Measurements from ENCODE around the gene BCLAF1. TPM values are rescaled to one million over a fixed set of nuclear protein-coding genes. Genes with fewer than 3 reads are reported as not detected.
A peak's percentile ranks its signal among the peaks of the same experiment; 100 is the strongest.

Gene BCLAF1, protein sequence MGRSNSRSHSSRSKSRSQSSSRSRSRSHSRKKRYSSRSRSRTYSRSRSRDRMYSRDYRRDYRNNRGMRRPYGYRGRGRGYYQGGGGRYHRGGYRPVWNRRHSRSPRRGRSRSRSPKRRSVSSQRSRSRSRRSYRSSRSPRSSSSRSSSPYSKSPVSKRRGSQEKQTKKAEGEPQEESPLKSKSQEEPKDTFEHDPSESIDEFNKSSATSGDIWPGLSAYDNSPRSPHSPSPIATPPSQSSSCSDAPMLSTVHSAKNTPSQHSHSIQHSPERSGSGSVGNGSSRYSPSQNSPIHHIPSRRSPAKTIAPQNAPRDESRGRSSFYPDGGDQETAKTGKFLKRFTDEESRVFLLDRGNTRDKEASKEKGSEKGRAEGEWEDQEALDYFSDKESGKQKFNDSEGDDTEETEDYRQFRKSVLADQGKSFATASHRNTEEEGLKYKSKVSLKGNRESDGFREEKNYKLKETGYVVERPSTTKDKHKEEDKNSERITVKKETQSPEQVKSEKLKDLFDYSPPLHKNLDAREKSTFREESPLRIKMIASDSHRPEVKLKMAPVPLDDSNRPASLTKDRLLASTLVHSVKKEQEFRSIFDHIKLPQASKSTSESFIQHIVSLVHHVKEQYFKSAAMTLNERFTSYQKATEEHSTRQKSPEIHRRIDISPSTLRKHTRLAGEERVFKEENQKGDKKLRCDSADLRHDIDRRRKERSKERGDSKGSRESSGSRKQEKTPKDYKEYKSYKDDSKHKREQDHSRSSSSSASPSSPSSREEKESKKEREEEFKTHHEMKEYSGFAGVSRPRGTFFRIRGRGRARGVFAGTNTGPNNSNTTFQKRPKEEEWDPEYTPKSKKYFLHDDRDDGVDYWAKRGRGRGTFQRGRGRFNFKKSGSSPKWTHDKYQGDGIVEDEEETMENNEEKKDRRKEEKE
- 228 and 242 TPM in 2 replicates for total RNA-seq

DNA sequence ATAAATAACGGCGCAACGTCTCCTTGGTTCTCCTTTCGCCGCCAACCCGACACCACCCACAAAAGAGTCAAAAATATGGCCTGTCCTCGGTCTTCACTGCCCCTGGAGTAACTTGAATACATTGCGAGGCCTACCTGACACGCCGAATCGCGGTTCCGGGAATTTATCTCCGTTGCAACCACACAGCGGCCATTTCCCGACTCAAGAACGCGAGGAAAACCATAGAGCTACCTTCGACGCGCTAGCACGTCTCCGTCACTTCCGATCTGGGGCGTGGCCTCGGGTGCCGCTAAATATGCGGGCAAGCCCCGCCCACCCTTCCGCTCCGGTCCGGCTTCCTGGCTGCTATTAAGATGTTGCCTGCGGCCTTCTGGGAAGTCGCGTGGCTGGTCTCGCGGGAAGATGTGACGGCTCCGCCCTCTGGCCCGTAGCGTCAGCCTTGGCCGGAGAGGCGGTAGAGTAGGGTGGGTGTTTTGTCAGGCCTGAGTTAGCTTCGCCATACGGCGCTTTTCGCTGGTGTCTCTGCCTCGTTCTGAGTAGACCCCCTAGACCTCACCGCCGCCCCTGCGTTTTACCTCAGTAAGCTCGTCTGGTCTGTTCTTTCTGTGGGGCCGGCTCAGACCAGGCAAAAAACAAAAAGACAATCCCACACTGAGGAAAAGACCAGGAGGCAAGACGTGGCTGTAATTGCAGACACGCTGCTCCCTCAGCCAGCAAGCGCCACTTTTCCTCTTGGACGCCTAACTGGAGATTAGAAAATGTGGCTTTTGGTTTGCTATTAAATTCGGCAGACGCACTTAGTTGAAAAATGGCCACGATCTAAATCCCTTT is at the start of gene BCLAF1:
Gene BCLAF1, minus strand, starts transcription at position 268 of the 831 bp plus-strand sequence. CDS start 9,980 bp downstream, outside the sequence.
- Mint-ChIP-seq H3K4me3 (ENCODE audit: low read depth) (peak within 1 kb of the TSS; percentile 100), H3K4me1 (ENCODE audit: low read depth) (peaks cover 32% of the 10 kb centered on the region), H3K27me3 (ENCODE audit: low read depth) (no peaks in the 10 kb centered on the region), H3K27ac (peak within 1 kb of the TSS; percentile 100), H3K9me3 (no peaks in the 10 kb centered on the region), H3K36me3 (ENCODE audit: low read depth) (peaks cover 37% of the 10 kb centered on the region)
- DNase-seq (ENCODE audit: low spot score), result peak; percentile 100
- intact Hi-C loops (cut with micrococcal nuclease), result loop anchor here (1.0 to 10.0 kb wide), 4 partner anchors 39 to 1105 kb away; partner anchors contain the start of genes MTFR2 and MYB

DNA sequence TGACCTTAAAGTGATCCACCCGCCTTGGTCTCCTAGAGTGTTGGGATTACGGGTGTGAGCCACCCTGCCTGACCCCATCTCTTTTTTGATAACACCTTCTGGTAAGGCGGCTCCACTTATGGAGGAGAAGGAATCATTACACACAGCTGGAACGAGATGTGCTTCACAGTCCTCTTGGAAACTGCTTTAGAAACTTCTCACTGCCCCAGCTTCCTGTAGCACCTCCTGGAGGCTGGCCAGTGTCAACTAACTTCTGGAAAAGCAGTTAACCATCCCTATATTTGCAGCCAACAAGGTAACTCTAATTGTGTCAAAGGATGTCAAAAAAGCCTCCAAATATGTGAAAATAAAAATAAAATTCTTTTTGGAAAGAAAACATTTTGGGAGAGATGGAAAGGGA is 48.8 kb upstream of the BCLAF1 start:
- no peak overlapping the region for H3K27ac Mint-ChIP-seq
- H3K36me3 Mint-ChIP-seq (ENCODE audit: low read depth), result no peaks in the 10 kb centered on the region
- DNase-seq (ENCODE audit: low spot score), result no peak
- no peaks in the 10 kb centered on the region for H3K4me1 Mint-ChIP-seq (ENCODE audit: low read depth)
- peaks cover 3% of the 10 kb centered on the region for H3K27me3 Mint-ChIP-seq (ENCODE audit: low read depth)
- no peaks in the 10 kb centered on the region for H3K9me3 Mint-ChIP-seq
- no peak overlapping the region for H3K4me3 Mint-ChIP-seq (ENCODE audit: low read depth)
- intact Hi-C loops (cut with micrococcal nuclease), result no loop called here

DNA sequence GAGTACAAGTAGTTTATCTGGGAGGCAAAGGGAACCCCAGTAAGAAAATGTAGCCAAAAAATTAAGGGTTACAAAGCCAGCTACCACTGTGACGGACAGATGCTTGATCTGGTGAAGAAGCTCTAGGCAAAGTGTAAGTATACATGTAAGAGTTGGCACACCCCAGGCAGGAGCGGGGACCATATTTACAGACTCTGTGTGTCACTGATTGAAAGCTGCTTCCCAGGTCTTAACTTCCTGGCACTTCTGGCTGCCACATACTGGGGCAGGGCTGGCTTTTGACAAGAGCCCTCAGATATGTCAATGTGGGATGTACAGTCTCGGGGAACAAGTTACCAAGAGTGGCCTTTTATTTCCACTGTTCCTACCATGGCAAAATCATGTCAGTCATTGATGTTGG is 48.0 kb upstream of the BCLAF1 start:
- Mint-ChIP-seq H3K4me3 (ENCODE audit: low read depth) (no peak overlapping the region), H3K4me1 (ENCODE audit: low read depth) (no peaks in the 10 kb centered on the region), H3K36me3 (ENCODE audit: low read depth) (no peaks in the 10 kb centered on the region), H3K9me3 (no peaks in the 10 kb centered on the region), H3K27me3 (ENCODE audit: low read depth) (peaks cover 3% of the 10 kb centered on the region), H3K27ac (no peak overlapping the region)
- intact Hi-C loops (cut with micrococcal nuclease), result no loop called here
- DNase-seq (ENCODE audit: low spot score), result no peak

DNA sequence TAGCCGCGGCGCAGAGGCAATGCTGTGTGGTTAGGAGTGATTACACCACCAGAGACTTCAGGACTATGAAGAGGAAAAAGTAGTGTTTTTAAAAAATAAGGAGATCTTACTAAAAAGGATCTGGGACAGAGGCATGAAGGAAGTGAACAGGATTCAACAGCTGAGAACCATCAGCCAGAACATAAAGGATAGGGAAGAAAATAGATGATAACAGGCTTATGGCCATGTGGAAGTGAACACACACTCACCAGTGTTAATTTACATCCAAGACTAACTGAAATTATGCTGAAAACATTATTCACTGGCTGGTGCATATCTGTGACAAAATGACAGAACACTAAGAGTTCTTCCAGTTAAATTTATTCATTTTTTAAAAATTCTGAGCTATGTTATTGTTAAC is 47.5 kb upstream of the BCLAF1 start:
- Mint-ChIP-seq H3K27me3 (ENCODE audit: low read depth) (peaks cover 3% of the 10 kb centered on the region), H3K4me3 (ENCODE audit: low read depth) (no peak overlapping the region), H3K9me3 (no peaks in the 10 kb centered on the region), H3K27ac (no peak overlapping the region), H3K36me3 (ENCODE audit: low read depth) (no peaks in the 10 kb centered on the region), H3K4me1 (ENCODE audit: low read depth) (no peaks in the 10 kb centered on the region)
- intact Hi-C loops (cut with micrococcal nuclease), result no loop called here
- no peak for DNase-seq (ENCODE audit: low spot score)

DNA sequence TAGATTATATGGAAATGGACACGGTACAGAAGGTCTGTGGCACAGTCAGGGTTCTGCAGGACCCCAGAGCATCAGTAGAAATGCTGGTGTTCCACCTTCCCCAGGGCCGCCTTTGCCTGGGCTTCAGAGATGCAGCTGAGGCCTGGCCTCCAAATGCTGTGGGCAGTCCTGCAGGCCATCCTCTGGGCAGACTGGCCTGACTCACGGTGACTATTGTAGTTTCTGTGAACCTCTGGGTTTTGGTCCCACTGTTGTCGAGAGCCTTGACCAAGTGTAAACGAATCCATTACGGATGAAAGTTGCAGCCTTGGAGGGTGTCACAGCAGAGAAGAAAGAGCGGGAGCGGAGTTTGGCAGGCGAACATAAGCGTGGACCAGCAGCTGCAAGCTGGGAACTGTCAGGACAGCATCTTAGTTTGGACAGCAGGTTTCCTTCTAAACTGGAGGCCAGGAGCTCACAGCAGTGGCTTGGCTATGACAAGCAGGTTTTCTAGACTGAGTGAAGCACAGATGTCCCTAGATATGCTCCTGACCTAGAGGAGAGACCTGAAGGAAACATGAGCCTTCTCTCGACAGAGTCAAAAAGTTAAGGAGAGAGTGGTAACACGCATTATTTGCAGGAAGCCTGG is 46.2 kb upstream of the BCLAF1 start:
- Mint-ChIP-seq H3K36me3 (ENCODE audit: low read depth) (no peaks in the 10 kb centered on the region), H3K27ac (no peak overlapping the region), H3K4me3 (ENCODE audit: low read depth) (no peak overlapping the region), H3K4me1 (ENCODE audit: low read depth) (no peaks in the 10 kb centered on the region), H3K9me3 (no peaks in the 10 kb centered on the region), H3K27me3 (ENCODE audit: low read depth) (peaks cover 3% of the 10 kb centered on the region)
- no peak for DNase-seq (ENCODE audit: low spot score)
- intact Hi-C loops (cut with micrococcal nuclease), result no loop called here

DNA sequence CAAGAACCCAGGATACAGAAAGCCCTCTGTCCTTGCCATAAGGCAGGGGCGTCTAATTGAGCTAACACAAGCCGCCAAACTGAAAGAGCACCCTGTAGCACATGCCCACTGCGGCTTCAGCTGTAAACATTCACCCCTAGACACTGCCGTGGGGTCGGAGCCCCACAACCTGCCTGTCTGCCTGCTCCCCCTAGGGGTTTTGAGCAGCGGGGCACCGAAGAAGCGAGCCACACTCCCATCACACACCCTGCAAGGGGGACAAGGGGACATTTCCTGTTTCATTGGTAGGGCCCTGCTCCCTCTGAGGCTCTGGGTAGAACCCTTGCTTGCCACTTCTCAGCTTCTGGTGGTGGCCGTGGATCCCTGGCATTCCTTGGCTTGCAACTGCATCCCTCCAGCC is 45.2 kb upstream of the BCLAF1 start:
- Mint-ChIP-seq H3K4me1 (ENCODE audit: low read depth) (no peaks in the 10 kb centered on the region), H3K27ac (no peak overlapping the region), H3K27me3 (ENCODE audit: low read depth) (peaks cover 4% of the 10 kb centered on the region), H3K36me3 (ENCODE audit: low read depth) (no peaks in the 10 kb centered on the region), H3K4me3 (ENCODE audit: low read depth) (no peak overlapping the region), H3K9me3 (no peaks in the 10 kb centered on the region)
- intact Hi-C loops (cut with micrococcal nuclease), result no loop called here
- DNase-seq (ENCODE audit: low spot score), result no peak

DNA sequence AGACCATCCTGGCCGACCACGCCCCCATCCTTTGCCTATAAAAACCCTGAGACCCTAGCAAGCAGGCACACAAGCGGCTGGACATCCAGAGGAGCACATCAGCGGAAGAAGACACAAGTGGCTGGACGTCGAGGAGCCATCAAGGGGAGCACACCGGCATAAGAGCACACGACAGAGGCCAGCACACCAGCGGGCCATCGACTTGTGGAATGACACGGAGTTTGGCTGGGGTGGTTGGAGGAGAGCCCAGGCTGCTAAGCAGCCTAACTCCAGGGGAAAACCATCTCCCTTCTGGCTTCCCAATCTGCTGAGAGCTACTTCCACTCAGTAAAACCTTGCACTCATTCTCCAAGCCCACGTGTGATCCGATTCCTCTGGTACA is 44.8 kb upstream of the BCLAF1 start:
- intact Hi-C loops (cut with micrococcal nuclease), result no loop called here
- Mint-ChIP-seq H3K27me3 (ENCODE audit: low read depth) (peaks cover 6% of the 10 kb centered on the region), H3K4me1 (ENCODE audit: low read depth) (no peaks in the 10 kb centered on the region), H3K9me3 (no peaks in the 10 kb centered on the region), H3K27ac (no peak overlapping the region), H3K36me3 (ENCODE audit: low read depth) (no peaks in the 10 kb centered on the region), H3K4me3 (ENCODE audit: low read depth) (no peak overlapping the region)
- no peak for DNase-seq (ENCODE audit: low spot score)

DNA sequence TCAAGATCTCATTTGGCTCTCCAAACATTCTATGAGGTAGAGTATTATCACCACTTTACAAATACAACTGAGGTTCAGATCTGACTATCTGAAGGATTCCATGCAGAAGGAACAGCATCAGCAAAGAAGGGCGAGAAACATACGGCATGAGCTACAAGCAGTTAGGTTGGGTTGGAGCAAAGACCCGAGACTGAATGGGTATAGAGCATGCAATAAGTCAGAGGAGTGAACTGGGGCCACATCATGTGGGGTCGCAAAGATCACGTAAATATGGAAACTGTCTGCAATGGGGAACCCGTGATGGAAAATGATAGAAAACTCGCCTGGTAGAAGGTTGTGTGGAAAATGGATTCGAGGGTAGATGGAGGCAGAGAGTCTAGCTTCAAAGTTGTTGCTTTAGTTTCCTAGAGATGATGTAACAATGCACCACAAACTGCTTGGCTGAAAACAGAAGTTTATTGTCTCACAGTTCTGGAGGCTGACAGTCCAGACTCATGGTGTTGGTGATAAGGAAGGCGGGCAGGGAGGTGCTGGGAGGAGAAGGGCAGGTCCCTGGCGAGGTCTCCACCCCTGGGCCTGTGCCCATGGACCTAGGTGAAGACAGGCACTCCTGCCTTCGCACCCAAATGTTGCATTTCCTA is 44.3 kb upstream of the BCLAF1 start:
- Mint-ChIP-seq H3K9me3 (no peaks in the 10 kb centered on the region), H3K4me1 (ENCODE audit: low read depth) (no peaks in the 10 kb centered on the region), H3K4me3 (ENCODE audit: low read depth) (no peak overlapping the region), H3K27ac (no peak overlapping the region), H3K27me3 (ENCODE audit: low read depth) (peaks cover 6% of the 10 kb centered on the region), H3K36me3 (ENCODE audit: low read depth) (no peaks in the 10 kb centered on the region)
- no peak for DNase-seq (ENCODE audit: low spot score)
- intact Hi-C loops (cut with micrococcal nuclease), result no loop called here

DNA sequence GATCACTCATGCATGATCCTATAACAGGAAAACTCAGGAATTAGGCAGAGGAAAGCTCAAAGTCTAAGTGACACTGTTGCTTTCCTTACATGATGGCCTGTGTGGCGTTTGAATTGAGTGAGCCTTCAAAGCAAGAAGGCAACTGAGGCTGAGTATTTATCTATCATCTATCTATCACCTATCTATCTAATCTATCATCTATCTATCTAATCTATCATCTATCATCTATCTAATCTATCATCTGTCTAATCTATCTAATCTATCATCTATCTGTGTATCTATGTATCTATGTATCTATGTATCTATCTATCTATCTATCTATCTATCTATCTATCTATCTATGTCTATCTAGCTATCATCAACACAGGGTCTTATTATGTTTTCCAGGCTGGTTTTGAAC is 41.8 kb upstream of the BCLAF1 start:
- Mint-ChIP-seq H3K36me3 (ENCODE audit: low read depth) (no peaks in the 10 kb centered on the region), H3K4me3 (ENCODE audit: low read depth) (no peak overlapping the region), H3K27ac (no peak overlapping the region), H3K9me3 (no peaks in the 10 kb centered on the region), H3K27me3 (ENCODE audit: low read depth) (peaks cover 2% of the 10 kb centered on the region), H3K4me1 (ENCODE audit: low read depth) (no peaks in the 10 kb centered on the region)
- intact Hi-C loops (cut with micrococcal nuclease), result no loop called here
- DNase-seq (ENCODE audit: low spot score), result no peak

DNA sequence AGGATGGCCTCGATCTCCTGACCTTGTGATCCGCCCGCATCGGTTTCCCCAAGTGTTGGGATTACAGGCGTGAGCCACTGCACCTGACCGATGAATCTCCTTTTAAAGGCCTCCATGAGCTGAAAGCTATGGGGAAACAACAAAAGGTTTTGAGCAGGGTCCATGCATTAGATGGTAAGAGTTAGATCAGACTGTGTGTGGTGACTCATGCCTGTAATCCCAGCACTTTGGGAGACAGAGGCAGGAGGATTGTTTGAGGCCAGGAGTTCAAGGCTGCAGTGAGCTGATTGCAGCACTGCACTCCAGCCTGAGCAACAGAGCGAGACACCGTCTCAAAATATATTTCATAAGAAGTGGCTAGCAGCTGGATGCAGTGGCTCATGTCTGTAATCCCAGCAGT is 41.0 kb upstream of the BCLAF1 start:
- Mint-ChIP-seq H3K36me3 (ENCODE audit: low read depth) (no peaks in the 10 kb centered on the region), H3K27ac (no peak overlapping the region), H3K27me3 (ENCODE audit: low read depth) (peaks cover 2% of the 10 kb centered on the region), H3K9me3 (no peaks in the 10 kb centered on the region), H3K4me3 (ENCODE audit: low read depth) (no peak overlapping the region), H3K4me1 (ENCODE audit: low read depth) (no peaks in the 10 kb centered on the region)
- intact Hi-C loops (cut with micrococcal nuclease), result no loop called here
- no peak for DNase-seq (ENCODE audit: low spot score)

DNA sequence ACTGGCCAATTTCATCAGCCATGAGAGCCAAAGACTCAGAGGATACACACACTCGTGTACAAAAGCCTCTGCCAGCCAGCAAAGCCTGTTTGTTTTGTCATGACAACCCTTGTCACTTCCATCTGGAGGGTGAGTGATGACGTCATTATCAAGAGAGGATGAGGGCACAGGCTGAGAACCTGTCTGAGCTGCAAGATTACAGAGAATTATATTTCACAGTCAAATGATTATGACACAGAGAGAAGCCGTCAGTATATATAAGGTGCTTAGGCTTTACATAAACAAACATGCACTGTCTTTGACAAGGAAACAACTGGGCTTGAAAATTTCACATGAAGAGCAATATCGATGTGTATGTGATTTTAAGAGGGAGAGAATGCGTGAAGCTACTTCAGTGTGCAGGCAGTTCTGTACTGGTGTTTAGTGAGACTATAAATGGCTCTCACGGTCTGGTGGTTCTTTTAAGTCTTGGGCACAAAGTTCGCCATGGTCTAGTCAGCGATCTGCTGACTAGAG is 36.5 kb upstream of the BCLAF1 start:
- Mint-ChIP-seq H3K27ac (no peak overlapping the region), H3K36me3 (ENCODE audit: low read depth) (no peaks in the 10 kb centered on the region), H3K9me3 (no peaks in the 10 kb centered on the region), H3K27me3 (ENCODE audit: low read depth) (peaks cover 2% of the 10 kb centered on the region), H3K4me3 (ENCODE audit: low read depth) (no peak overlapping the region), H3K4me1 (ENCODE audit: low read depth) (no peaks in the 10 kb centered on the region)
- no peak for DNase-seq (ENCODE audit: low spot score)
- intact Hi-C loops (cut with micrococcal nuclease), result no loop called here

All from activated T-helper 2 cell treated with anti-CD3 and anti-CD28 coated beads, Interferon-gamma antibody, Interleukin-2, Interleukin-4, amounts not matched to agents 10 μg/mL and 5 μg/mL and 100 μg/mL, durations not matched to agents 14 hours and 24 hours and 36 hours (primary cell).